Measurements from ENCODE around the gene DNAJC8.

DNAJC8 gene

DNA sequence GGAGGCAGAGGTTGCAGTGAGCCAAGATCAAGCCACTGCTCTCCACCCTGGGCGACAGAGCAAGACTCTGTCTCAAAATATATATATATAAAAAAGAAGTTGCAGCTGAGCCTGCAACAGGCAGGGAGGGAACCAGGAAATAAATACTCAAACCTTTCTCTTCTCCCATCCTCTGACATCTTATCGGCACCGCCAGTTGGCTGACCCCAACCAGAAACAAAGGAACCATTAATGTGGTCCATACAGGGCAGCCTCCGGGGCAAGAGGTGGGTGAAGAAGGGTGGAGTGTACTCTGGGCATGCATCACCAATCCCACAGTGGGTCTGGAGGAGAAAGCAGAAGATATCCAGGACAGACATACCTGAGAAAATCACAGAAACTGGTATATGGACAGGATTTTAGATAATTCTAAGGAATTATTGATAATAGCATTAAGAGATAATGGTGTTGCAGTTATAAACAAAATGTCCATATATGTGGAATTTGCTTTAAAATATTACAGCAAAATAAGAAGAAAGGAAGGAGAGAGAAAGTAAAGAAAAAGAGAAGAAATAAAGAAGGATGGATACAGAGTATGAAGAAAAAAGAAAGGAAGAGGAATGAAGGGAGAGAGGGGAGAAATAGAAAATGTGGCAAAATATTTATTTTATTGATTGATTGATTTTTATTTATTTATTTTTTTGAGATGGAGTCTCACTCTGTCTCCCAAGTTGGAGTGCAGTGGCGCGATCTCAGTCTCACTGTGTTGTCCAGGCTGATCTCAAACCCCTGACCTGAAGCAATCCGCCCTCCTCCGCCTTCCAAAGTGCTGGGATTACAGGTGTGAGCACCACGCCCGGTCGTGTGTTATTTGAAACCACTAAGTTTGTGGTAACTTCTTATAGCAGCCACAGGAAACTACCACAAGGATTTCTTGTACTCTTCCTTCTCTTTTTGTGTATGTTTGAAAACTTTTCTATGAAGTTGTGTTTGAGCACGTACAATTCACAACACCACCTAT is 52.2 kb downstream of the DNAJC8 start:
- TF ChIP-seq, protein P1, sequence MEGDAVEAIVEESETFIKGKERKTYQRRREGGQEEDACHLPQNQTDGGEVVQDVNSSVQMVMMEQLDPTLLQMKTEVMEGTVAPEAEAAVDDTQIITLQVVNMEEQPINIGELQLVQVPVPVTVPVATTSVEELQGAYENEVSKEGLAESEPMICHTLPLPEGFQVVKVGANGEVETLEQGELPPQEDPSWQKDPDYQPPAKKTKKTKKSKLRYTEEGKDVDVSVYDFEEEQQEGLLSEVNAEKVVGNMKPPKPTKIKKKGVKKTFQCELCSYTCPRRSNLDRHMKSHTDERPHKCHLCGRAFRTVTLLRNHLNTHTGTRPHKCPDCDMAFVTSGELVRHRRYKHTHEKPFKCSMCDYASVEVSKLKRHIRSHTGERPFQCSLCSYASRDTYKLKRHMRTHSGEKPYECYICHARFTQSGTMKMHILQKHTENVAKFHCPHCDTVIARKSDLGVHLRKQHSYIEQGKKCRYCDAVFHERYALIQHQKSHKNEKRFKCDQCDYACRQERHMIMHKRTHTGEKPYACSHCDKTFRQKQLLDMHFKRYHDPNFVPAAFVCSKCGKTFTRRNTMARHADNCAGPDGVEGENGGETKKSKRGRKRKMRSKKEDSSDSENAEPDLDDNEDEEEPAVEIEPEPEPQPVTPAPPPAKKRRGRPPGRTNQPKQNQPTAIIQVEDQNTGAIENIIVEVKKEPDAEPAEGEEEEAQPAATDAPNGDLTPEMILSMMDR (IDR thresholded peaks at IDR 0.05; ENCODE audit: insufficient read depth, low read length, missing control alignments) = no peak
- ChIA-PET POLR2A (no interaction called here), CTCF (no interaction called here)
- H3K4me3 ChIP-seq (ENCODE audit: low read depth, low read length) = no peak overlapping the region
- no peak for DNase-seq (ENCODE audit: low read depth, low spot score)

DNA sequence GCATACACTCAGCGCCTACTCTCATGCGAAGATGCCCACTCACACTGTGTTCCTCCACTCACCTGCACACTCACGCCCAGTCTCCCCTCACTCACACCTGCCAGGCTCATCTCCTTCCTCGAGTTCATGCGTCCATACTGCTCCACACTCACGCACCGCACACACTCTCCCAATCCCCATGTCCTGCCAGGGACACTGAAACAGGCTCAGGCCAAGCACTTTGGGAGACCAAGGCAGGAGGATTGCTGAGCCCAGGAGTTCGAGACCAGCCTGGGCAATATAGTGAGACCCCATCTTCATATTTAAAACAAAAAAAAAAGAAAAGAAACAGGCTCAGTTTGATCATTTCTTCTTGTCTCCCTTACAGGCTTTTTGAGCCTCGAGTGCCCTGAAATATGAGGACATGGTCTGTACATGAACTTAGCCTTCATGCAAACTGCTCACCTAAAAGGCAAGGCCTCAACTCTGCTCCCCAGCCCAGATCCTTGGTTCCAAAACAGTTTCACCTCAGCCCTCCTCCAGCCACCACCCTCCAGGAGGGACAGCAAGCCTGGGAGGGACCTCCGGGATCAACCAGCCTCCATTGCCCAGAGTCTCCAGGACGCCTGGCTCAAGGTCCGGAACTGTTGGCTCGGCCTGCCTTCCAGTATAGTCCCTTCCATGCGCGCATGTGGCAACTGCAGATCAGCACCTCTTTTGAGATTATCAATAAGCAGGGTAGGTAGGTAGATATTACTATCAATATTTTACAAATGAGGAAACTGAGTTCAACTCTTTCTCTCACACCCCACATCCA is 53.9 kb downstream of the DNAJC8 start:
- DNase-seq (ENCODE audit: low read depth, low spot score) = no peak
- ChIA-PET POLR2A (no interaction called here), CTCF (interaction anchor here (1.1 kb wide), 1 partner anchor 88 kb away, joined by 4 read pairs; no protein-coding TSS in a partner anchor)
- TF ChIP-seq, protein P1 (IDR thresholded peaks at IDR 0.05; ENCODE audit: insufficient read depth, low read length, missing control alignments) = no peak
- H3K4me3 ChIP-seq (ENCODE audit: low read depth, low read length) = no peak overlapping the region

DNA sequence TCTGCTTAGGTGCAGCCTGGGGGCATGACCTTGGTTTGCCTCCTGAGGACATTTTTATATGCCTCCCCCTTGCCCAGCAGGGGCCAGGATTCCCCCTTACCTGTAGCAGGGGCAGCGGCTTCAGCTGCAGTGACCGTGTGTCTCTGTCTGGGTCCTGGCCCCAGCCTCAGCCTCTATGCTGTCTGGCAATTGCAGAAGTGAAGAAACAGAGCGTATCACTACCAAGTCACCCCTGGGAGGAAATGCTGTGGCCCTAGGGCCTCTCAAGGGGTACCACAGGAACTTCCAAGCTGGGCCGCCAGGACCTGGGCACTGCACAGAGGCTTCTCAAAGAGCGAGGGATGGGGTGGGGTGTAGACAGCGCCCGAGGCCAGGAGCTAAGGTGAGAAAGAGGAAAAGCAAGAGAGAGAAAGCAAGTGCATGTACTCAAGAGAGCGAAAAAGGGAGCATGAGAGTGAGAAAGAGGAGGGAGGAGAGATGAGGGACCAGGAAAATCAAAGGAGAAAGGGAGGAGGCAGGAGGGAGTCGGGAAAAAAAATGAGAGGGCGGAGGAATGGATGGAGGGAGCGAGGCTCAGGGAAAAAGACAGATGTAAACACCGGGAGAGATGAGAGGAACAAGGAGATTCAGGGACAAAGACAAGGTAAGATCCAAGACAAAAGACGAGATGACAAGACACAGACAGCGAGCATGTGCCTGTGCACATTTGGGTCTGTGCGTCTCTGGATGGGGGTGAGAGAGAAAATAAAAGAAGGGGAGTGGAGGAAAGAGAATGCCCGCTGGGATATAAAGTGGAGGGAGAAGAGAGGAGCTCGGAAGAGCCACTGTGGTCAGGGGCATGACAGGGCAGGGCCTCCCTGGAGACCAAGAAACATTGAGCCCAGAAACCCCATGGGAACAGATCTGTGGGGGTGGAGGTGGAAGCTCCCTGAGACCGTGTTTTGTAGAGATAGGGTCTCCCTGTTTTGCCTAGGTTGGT is 56.0 kb downstream of the DNAJC8 start, which contains the start of gene PTAFR:
TSS of gene PTAFR (minus strand) at position 199 of the 979 bp plus-strand sequence. CDS start 25,669 bp downstream, outside the sequence.
- DNase-seq (ENCODE audit: low read depth, low spot score) = no peak
- POLR2A ChIA-PET = no interaction called here
- H3K4me3 ChIP-seq (ENCODE audit: low read depth, low read length) = no peak within 1 kb of the TSS
- TF ChIP-seq, protein P1 (IDR thresholded peaks at IDR 0.05; ENCODE audit: insufficient read depth, low read length, missing control alignments) = no peak
- CTCF ChIA-PET = no interaction called here

DNA sequence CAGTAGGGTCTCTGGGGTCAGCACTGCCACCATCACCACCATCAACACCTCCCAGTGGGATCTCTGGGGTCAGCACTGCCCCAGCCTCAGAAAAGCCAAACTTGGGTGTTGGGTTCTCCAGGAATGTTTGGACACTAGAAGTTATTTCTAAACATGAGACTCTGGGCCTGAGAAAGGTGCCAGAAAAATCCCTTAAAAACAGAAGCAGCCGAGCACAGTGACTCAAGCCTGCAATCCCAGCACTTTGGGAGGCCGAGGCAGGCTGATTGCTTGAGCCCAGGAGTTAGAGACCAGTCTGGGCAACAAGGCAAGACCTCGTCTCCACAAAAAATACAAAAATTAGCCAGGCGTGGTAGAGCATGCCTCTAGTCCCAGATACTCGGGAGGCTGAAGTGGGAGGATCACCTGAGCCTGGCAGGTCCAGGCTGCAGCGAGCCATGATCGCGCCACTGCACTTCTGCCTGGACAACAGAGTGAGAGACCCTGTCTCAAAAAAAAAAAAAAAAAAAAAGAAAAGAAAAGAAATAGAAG is 56.8 kb downstream of the DNAJC8 start:
- CTCF ChIA-PET = no interaction called here
- no peak overlapping the region for H3K4me3 ChIP-seq (ENCODE audit: low read depth, low read length)
- POLR2A ChIA-PET = no interaction called here

DNA sequence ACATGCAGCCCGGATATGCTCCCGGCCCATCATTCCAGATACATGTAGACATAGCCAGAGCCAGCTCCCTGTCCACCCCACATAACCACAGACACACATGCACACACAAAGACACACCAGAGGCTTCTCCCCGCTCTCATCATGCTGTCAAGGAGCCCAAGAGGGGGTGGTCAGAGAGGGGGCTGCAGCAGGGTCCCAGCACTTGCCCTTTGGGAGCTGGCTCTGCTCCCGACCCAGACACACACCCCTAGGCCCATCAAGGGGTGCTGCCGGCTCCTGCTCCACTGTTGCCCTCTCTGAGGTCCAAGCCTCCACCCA is 58.9 kb downstream of the DNAJC8 start:
- DNase-seq (ENCODE audit: low read depth, low spot score) = no peak
- H3K4me3 ChIP-seq (ENCODE audit: low read depth, low read length) = no peak overlapping the region
- ChIA-PET CTCF (interaction anchor here (0.9 to 1.1 kb wide), 2 partner anchors 21 to 84 kb away, joined by 3 to 4 read pairs; no protein-coding TSS in a partner anchor), POLR2A (interaction anchor here (0.6 kb wide), 1 partner anchor 317 kb away, joined by 3 read pairs; no protein-coding TSS in a partner anchor)
- TF ChIP-seq, protein P1 (IDR thresholded peaks at IDR 0.05; ENCODE audit: insufficient read depth, low read length, missing control alignments) = no peak

More for the DNA sequence above, 56.8 kb downstream of the DNAJC8 start:
- no peak for DNase-seq (ENCODE audit: low read depth, low spot score)
- TF ChIP-seq, protein P1 (IDR thresholded peaks at IDR 0.05; ENCODE audit: insufficient read depth, low read length, missing control alignments) = no peak

Data from AG04449 (cell line).